HG03354 (cell line): ENCODE results near the gene TEF.
"Not testable (repeated sequence)": the region's sequence is repeated elsewhere in the genome, so short reads cannot be mapped to it uniquely, and the experiment has no call there.

Source experiments
- ATAC-seq: cut with Tn5 transposase; IDR thresholded peaks from one replicate; pipeline ENCODE4 v1.9.1; 2021; ENCODE audit warnings: mild to moderate bottlenecking; ENCODE audit not compliant: unreplicated experiment, poor library complexity, severe bottlenecking

TEF gene

DNA sequence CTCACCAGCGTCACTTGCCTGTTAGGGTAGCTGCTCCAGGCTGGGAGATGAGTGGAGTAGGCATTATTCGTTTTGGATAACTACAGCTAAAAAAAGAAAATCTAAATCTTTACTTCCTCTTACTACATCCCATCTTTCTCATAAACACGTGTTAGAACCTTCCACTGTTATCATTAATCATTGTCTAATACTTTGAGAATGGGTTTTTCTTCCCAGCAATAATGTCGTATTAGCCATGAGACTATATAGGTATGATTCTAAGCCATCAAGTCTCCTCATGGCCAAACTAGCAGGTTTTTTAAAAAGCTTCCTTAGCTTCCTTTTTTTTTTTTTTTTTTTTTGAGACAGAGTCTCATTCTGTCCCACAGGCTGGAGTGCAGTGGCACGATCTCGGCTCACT lies 3.9 kb upstream of the TEF start:
- no peak for ATAC-seq

DNA sequence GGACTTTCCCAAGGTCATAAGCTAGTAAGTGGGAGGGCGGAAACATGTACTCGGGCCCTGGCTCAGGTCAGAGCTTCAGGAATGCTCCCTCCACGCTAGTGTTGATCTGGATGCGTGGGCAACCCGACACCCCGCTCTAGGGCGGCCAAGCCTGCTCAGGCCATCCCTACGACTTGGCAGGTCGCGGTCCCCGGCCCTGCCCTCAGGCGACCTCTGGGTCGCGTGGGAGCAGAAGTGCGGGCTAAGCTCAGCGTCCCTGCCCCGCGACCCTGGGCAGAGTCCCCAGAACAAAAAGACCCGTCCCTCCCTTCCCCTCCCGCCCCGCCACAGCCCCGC lies 781 bp upstream of the TEF start:
- peak; percentile 16 for ATAC-seq

DNA sequence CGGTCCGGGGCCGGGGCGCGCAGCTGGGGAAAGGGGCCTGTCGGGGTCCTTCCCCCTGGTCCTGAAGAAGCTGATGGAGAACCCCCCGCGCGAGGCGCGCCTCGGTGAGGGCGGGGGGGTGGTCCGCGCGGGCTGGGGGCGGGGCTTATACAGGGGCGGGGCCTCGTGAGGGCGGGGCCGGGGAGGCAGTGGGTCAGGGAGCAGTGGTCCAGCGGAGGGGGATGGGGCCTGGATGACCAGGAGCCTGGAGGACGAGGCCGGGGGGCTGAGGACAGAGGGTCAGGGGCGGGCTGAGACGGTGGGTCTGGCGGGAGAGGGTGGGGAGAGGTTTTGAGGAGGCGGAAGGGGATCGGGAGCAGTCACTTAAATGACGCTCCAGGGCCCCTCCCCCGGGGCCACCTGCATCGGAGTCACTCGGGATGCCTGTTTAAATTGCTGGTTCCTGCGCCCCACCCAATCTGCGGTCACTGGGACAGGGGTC lies 396 bp downstream of the TEF start:
- peak; percentile 38 for ATAC-seq

DNA sequence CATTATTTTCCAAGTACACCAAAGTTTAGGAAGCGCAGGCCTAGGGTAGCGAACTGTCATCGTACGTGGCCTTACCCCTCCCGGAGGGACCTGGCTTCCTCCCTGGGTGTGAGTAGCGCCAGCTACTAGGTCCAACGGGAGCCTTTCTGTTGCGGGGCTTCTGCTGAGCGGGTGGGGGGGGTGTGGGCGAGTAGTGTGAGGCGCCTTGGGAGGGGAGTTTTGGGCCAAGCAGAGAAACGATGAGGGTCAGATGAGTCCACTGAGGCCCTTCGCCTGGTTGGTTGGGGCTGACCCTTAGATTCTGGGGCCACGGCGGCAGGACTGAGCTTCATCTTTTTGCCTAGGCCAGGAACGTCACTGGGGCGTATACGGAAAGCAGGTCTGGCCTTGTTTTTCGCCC lies 868 bp downstream of the TEF start:
- no peak for ATAC-seq

DNA sequence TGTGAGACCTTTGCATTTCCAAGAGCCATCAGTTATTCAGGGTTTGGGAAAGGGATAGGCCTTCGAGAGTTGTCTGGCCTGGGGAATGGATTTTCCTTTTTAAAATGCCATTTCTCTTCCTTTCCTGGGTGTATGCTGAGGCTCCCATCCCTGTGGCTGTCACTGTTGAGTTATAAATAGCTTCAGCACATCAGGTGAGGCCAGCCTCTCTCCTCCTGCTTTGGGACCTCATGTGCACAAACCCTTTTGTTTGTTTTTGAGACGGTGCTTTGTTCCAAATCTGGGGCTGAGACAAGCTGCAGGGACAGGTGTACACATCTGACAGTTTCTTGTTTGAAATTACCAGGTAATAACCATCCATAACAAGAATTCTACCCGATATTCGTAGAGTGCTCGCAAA lies 1.3 kb downstream of the TEF start:
- ATAC-seq: no peak

DNA sequence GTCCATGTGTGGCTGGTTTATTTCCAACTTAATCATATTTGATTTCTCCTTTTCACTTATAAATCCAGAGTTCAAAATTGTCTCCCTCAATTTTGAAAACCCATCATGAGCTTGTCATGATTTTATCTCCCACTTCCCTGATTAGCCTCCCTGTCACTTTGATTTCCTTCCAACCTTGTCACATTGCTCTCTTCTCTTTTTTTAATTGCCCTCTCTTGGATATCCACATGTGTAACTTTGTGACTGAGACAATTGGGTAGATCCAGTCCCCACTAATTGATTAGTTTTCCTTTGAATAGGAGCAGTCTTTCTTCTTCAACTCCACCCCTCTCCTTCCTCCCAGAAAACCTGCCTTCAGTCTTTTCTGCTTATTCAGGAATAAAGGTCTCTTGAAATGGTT lies 2.4 kb downstream of the TEF start:
- no peak for ATAC-seq

DNA sequence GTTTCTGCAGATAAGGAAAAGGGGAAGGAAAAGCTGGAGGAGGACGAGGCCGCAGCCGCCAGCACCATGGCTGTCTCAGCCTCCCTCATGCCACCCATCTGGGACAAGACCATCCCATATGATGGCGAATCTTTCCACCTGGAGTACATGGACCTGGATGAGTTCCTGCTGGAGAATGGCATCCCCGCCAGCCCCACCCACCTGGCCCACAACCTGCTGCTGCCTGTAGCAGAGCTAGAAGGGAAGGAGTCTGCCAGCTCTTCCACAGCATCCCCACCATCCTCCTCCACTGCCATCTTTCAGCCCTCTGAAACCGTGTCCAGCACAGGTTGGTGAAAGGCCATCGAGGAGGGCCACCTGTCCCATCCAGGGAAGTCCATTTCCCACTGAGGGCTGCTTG lies 5.6 kb downstream of the TEF start:
- no peak for ATAC-seq

DNA sequence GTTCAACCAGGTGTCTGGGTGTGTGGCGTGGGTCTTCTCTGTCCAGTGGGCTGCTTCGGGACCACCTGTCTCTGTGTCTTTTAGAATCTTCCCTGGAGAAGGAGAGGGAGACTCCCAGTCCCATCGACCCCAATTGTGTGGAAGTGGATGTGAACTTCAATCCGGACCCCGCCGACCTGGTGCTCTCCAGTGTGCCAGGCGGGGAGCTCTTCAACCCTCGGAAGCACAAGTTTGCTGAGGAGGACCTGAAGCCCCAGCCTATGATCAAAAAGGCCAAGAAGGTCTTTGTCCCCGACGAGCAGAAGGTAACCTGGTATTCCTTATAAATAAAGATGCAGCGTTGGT lies 12.2 kb downstream of the TEF start:
- ATAC-seq: no peak

DNA sequence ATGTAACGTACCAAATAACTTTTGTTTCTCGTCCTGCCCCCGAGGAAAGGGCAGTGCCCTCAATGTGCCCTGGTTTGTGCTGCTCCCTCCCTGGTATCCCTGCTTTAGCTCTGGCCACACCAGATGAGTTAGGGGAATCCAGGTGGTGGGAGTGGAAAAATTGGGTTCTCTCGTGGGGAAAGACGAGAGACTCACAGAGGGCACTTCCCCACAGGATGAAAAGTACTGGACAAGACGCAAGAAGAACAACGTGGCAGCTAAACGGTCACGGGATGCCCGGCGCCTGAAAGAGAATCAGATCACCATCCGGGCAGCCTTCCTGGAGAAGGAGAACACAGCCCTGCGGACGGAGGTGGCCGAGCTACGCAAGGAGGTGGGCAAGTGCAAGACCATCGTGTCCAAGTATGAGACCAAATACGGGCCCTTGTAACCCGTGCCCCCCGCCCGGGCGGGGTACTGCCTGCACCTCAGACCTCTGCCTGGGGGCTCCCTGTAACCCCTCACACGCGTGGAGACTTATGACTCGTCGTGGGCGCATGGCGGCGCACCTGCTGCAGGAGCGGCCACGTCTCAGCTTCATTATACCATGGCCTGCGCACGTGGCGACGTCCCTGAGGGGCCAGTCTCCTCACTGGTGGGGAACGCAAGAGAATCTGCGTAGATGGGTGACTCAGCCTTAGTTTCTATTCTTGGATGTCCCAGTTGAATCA lies 13.9 kb downstream of the TEF start:
- ATAC-seq: no peak

DNA sequence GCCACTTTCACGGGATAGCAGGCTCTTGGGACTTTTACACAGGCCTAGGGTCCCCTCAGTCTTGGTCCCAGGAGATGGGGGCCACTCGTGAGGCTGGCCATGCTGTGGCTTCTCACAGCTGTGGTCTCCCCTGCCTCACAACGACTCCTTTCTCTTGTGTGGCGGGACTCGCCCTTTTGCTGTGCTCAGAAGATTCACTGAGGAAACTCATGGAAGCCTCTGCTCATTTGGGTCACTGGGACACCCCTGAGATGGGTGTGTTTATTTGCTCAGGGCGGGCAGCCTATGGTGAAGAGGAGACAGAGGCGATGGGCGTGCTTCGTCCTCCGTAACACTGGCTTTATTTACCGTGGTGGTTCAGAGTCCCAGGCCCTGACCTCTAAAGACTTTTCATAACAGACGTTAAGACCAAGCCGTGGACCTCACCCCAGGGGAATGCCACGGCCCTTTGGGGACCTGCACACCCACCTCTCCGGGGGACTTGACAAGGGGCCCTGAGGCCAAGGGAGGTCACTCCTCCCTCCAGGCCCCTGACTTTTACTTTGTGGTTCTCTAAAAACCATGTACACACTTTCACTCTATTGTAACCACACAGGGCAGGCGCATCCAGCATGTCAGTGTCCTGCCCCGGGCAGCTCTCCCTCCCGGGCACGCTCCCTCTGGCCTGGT lies 15.5 kb downstream of the TEF start:
- ATAC-seq: no peak

DNA sequence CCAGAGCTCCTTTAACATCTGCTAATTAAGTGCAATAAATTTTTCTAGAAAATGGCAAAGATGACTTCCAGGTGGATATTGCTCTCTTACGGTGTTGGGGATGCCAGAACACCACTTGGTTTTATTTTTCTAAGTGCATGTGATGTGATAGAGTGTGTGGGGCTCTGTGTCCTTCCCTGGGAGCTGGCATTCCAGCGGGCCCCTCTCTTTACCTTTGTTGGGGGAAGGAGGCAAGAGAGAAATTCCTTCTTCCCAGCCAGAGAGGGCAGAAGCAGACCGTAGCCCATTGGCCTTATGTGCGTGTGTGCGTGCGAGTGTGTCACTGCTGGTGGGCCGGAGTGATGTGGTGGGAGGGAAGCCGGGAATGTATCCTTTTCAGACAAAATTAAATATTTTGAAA lies 17.2 kb downstream of the TEF start:
- no peak for ATAC-seq

DNA sequence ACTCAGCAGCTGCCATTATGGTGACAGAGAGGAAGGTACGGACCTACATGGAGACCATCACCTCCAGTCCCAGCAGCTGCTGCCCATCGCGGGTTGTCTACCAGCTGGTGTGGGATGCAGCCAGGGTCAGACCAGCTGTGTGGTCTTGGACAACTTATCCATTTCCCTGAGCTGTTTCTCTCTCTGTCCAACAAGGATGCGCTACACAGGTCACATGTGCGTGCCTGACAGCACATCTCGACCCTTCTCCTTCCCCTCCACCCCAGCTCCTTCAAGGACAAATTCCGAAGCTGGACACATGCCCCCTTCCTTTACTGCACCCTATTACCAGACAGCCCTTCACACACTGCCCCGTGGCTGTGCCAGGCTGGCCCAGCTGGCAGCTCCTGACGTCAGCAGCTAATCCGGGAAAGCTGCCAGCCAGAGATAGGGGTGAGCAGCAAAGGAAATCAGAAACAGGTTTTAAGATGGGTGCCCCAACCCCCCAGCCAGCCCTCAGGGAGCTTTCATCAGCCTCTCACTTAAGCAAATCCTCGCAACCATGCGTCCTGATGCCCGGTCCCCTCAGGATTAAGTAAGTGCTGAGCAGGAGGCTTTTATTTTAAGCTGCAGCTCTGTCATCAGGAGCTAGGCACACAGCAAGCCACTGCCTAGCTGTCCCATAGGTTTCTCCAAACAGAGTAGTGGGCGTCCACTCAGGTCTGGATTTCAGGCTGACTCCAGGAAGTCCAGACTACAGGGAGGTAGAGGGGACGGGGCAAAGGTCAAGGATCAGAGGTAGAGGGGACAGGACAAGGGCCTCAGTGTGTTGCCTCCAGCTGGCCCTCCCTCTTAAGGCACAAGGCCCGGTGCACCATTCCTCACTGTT lies 20.3 kb downstream of the TEF start:
- ATAC-seq: no peak

DNA sequence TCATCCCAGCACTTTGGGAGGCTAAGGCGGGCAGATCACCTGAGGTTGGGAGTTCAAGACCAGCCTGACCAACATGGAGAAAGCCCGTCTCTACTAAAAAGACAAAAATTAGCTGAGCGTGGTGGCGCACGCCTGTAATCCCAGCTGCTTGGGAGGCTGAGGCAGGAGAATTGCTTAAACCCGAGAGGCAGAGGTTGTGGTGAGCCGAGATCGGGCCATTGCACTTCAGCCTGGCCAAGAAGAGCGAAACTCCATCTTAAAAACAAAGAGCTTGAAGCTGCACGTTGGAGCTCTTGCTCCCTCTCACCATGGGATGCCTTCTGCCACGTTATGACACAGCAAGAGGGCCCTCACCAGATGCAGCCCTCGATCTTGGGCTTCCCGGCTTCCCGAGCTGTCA lies 21.1 kb downstream of the TEF start:
- not testable (repeated sequence) for ATAC-seq

DNA sequence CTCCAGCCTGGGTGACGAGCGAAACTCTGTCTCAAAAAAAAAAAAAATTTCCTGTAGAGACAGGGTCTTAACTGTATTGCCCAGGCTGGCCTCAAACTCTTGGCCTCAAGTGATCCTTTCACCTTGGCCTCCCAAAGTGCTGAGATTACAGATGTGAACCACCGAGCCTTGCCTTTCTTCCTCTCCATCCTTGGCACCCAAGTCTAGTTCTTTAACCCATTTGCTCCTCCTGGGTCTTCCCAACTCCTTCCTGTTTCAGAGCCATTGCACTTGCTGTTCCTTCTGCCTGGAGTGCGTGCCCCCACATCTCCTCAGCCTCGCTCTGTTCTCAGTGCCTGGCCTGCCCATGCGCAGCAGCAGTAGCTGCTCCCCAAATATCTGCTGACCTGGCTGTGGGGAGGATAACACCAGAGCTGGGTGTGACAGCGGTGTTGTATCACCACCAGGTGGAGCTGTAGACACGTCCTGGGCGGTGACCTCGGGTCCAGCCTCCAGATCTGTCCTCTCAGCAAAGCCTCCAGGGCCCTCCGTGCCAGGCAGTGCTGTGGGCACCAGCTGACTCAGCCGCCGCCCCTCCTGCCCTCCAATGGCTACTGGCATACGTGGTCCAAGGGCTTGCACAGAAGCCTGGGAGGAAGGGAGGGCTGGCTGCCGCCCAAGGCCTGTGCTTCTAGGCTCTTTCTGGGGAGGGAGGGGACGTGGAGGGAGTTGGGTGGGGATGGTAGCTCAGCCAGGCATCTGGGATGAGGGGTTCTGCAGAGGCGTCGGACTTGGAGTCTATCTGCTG lies 22.0 kb downstream of the TEF start:
- peak; percentile 53 for ATAC-seq

DNA sequence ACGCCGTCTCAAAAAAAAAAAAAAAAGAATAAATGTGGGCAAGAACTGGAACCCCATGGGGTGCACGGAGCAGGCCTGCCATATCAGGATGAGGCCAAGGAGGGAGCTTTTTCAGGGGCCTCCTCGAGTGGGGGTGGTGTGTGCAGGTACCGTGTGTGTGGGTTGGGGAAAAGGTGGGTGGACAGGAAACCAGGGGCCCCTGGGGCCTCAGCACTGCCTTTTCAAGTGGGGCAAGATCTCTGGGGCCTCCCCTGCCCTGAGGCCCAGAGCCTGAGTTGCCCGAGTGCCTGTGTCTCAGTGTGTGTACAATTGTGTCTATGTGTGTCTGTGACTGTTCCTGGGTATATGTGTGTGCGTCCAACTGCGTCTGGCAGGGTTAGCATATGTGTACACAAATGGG lies 23.8 kb downstream of the TEF start:
- no peak for ATAC-seq

DNA sequence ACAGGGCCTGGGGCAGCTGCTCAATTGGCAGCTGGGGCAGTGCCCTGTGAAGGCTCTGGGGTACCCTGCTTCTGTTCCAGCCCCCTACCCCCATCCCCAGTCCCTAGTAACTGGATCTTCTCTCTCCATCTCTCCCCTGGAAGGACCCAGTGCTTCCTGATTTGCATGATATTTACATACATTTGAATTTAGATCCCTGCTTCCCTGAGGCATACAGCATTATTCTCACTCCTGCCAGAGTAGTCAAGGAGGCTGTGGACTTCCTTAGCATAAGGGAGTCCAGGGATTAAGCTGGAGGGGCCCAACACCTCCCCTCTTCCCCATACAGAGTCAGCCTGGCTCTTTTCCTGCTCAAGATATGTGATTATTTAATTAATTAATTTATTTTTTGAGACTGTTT lies 24.7 kb downstream of the TEF start:
- no peak for ATAC-seq

DNA sequence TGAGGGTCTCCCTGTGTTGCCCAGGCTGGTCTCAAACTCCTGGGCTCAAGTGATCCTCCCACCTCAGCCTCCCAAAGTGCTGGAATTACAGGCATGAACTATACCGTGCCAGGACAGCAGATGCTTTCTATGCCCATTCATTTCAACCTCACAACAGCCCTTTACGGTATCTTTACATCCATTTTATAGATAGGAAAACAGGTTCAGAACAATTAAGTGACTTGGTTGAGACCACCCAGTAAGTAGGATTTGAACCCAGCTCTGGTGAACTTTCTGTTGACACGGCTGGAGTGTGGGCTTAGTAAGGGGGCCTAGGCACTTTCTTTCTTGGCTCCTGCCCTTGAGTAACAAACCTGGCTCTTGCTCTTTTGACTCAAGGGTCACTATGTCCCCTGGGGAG lies 25.7 kb downstream of the TEF start:
- ATAC-seq: no peak

DNA sequence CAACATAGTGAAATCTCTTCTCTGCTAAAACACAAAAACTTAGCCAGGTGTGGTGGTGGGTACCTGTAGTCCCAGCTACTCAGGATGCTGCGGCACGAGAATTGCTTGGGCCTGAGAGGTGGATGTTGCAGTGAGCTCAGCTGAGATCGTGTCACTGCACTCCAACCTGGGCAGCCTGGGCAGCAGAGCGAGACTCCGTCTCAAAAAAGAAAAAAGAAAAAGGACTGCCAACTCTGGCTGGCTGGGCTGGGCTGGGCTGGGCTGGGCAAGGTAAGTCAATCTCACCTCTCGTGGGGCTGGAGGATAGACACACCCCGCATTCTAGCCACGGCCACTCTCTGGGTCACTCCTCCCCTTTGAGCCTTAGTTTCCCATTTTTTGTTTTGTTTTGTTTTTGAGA lies 26.9 kb downstream of the TEF start:
- no peak for ATAC-seq

DNA sequence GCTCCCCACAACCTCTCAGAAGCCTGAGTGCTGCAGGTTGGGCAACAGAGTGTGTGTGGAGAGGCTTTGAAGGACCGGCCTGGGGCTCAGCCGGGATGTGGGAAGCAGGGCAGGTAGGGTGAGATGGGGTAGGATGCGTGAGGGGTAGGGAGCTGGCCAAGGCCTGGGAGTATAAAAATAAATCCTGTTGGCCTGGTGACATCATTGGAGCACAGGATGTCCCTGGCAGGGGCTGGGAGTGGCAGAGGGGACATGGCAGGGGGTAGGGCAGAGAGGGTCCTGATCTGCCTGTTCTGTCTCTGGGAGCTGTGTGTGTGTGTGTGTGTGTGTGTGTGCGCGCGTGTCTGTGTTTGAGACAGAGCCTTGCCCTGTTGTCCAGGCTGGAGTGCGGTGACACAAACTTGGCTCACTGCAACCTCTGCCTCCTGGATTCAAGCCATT lies 28.6 kb downstream of the TEF start:
- ATAC-seq: no peak
